Measurements from ENCODE around the gene IFITM2. TPM values are rescaled to one million over a fixed set of nuclear protein-coding genes. Genes with fewer than 3 reads are reported as not detected.
"Not testable (repeated sequence)": the region's sequence is repeated elsewhere in the genome, so short reads cannot be mapped to it uniquely, and the experiment has no call there.

IFITM2 gene
- total RNA-seq, 1 donor from 2014 or later: 607 TPM

DNA sequence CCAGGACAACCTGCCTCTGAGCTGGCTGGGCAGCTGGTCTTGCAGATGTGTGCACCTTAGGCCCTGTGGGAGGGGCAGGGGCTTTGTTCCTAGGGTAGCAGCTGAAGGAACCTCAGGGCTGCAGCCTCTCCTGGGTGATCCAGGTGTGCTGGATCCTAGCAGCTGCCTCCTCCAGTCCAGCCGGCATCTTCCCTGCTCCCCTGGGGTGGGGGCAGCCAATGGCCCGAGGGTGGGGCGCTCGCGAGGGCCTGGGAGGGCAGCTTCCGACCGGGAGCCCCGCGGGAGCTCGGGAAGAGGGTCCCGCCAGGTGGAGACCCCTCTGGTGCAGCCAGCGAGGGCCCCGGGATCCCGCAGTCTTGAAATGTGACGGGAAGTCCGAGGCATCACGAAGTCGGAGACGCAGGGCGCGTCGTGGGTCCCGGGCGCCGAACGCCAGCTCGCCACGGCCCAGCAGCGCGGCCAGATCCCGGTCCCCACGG is 7.9 kb downstream of the IFITM2 start:
- H3K4me3 ChIP-seq: peak overlapping the region; percentile 61
- intact Hi-C loops (cut with DNase I): no loop called here
- no peaks in the 10 kb centered on the region for H3K36me3 ChIP-seq
- ATAC-seq (no peak), DNase-seq (no peak)
- peak overlapping the region; percentile 82 for H3K27ac ChIP-seq
- no peaks in the 10 kb centered on the region for H3K9me3 ChIP-seq
- no peaks in the 10 kb centered on the region for H3K27me3 ChIP-seq (ENCODE audit: low read depth)
- H3K4me1 ChIP-seq: peaks cover 54% of the 10 kb centered on the region
- TF ChIP-seq, protein P1, sequence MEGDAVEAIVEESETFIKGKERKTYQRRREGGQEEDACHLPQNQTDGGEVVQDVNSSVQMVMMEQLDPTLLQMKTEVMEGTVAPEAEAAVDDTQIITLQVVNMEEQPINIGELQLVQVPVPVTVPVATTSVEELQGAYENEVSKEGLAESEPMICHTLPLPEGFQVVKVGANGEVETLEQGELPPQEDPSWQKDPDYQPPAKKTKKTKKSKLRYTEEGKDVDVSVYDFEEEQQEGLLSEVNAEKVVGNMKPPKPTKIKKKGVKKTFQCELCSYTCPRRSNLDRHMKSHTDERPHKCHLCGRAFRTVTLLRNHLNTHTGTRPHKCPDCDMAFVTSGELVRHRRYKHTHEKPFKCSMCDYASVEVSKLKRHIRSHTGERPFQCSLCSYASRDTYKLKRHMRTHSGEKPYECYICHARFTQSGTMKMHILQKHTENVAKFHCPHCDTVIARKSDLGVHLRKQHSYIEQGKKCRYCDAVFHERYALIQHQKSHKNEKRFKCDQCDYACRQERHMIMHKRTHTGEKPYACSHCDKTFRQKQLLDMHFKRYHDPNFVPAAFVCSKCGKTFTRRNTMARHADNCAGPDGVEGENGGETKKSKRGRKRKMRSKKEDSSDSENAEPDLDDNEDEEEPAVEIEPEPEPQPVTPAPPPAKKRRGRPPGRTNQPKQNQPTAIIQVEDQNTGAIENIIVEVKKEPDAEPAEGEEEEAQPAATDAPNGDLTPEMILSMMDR (IDR thresholded peaks at IDR 0.05): no peak

- no peaks in the 10 kb centered on the region for H3K36me3 ChIP-seq
- H3K27ac ChIP-seq: peak overlapping the region; percentile 82
- H3K27me3 ChIP-seq (ENCODE audit: low read depth): no peaks in the 10 kb centered on the region
- intact Hi-C loops (cut with DNase I): no loop called here
- peaks cover 54% of the 10 kb centered on the region for H3K4me1 ChIP-seq
- H3K9me3 ChIP-seq: no peaks in the 10 kb centered on the region
- H3K4me3 ChIP-seq: peak overlapping the region; percentile 61
- TF ChIP-seq, protein P1 (IDR thresholded peaks at IDR 0.05): no peak
- DNase-seq: peak; percentile 54
- no peak for ATAC-seq
Measured at GRCh38 chr11:316031-316701, 8.6 kb downstream of the IFITM2 start.

GRCh38 chr11:316891-317301 is 9.3 kb downstream of the IFITM2 start:
- Histone ChIP-seq H3K4me1 (peaks cover 51% of the 10 kb centered on the region), H3K36me3 (no peaks in the 10 kb centered on the region), H3K27me3 (ENCODE audit: low read depth) (no peaks in the 10 kb centered on the region), H3K27ac (peak overlapping the region; percentile 82), H3K9me3 (no peaks in the 10 kb centered on the region), H3K4me3 (peak overlapping the region; percentile 61)
- ATAC-seq: no peak
- no peak for DNase-seq
- intact Hi-C loops (cut with DNase I): no loop called here
- TF ChIP-seq, protein P1 (IDR thresholded peaks at IDR 0.05): no peak

DNA sequence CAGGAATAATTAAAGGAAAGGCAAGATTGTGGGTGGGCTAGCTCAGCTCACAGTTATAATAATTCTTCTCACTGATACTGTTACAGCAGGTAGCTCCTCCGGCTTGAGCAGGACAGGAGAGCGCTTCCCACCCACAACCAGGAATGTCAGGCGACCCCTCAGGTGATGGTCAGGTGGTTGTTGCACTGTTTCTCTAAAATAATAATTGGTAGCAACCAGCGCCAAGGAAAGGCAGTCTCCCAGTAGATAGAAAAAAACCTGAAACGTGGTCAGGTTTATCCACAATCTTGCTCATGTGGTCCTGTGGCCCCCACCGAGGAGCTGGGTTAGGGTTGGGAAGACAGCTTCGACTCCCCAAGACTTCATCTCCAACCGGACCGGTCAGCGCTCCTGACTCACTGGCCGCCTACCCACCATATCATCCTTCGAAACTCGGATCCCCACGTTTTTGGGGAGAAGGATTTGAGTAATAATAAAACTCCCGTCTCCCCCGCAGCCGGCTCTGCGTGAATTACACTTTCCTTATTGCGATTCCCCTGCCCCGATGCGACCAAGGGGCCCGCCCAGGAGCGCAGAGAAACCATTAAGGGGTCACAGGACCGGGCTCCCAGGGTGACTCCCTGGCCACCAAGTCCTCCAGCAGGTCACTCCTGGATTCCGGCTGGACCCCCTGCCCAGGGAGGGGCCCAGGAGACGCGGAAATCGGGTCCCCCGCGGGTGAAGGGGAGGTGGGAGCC is 10.2 kb downstream of the IFITM2 start:
- Histone ChIP-seq H3K4me3 (peak overlapping the region; percentile 61), H3K4me1 (peaks cover 43% of the 10 kb centered on the region), H3K27ac (peak overlapping the region; percentile 82)
- H3K36me3 ChIP-seq; H3K27me3 ChIP-seq (ENCODE audit: low read depth); intact Hi-C loops (cut with DNase I); DNase-seq; H3K9me3 ChIP-seq: not testable (repeated sequence)
- peak in 1 of 2 donors; percentile 0 for ATAC-seq

DNA sequence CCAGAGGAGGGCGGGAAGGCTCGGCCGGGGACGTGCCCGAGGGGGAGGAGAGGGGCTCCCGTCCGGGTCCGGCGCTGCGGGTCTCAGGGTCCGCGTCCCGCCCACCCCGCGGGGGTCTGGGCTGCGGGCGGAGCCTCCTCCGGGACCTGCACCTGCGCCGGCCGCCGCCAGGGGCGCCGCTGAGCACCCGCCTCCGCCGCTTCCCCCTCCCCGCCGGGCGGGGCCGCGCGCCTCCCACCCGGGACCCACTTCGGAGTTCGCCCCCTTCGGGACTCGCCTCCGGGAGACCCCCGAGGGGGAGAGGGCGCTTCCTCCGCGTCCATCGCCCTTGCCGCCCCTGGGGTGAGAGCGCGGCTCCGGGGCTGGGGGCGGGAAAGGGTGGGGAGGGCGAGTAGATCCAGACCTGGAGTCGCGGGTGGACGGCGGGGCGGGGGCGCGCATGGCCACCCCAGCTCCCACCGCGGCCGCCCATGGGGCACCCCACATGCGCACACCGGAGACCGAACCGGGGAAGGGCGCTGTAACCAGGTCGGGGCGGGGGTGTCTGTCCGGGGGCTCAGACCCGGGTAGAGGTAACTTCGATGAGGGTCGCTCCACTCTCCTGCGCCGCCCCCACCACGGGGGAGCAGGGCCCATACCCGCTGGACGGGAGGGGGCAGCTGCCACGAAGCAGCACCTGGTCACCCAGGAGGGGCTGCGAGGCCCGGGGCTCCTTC is 10.9 kb downstream of the IFITM2 start:
- intact Hi-C loops (cut with DNase I); DNase-seq; H3K27me3 ChIP-seq (ENCODE audit: low read depth); H3K9me3 ChIP-seq; H3K36me3 ChIP-seq: not testable (repeated sequence)
- Histone ChIP-seq H3K4me3 (peak overlapping the region; percentile 79), H3K4me1 (peaks cover 35% of the 10 kb centered on the region), H3K27ac (peak overlapping the region; percentile 84)
- peak; percentile 80 to 85 for ATAC-seq

- intact Hi-C loops (cut with DNase I); H3K27me3 ChIP-seq (ENCODE audit: low read depth); H3K36me3 ChIP-seq; H3K9me3 ChIP-seq: not testable (repeated sequence)
- H3K4me3 ChIP-seq: peak overlapping the region; percentile 79
- peaks cover 35% of the 10 kb centered on the region for H3K4me1 ChIP-seq
- H3K27ac ChIP-seq: peak overlapping the region; percentile 84
- peak; percentile 56 for DNase-seq
- ATAC-seq: peak; percentile 59 to 61
Measured at GRCh38 chr11:319121-319887, 11.7 kb downstream of the IFITM2 start.

- peak overlapping the region; percentile 79 for H3K4me3 ChIP-seq
- H3K27me3 ChIP-seq (ENCODE audit: low read depth); DNase-seq; intact Hi-C loops (cut with DNase I); H3K9me3 ChIP-seq; H3K36me3 ChIP-seq: not testable (repeated sequence)
- peak; percentile 1 for ATAC-seq
- peak overlapping the region; percentile 84 for H3K27ac ChIP-seq
- H3K4me1 ChIP-seq: peaks cover 40% of the 10 kb centered on the region
Measured at GRCh38 chr11:319888-320273, 12.3 kb downstream of the IFITM2 start.

Measured in lower lobe of right lung (tissue), 2 donors.